Neural progenitor cell (in vitro differentiated cells): ENCODE data around the gene CRIM1. TPM values are rescaled to one million over a fixed set of nuclear protein-coding genes. Genes with fewer than 3 reads are reported as not detected.

ENCODE experiments used
- DNase-seq: peaks from one replicate; pipeline ENCODE4 v3.0.0-alpha.2; 2016; ENCODE audit warnings: low spot score
- H2AFZ ChIP-seq: fragments of 200-600 bp; sonication (generic); replicated peaks from 2 replicates; pipeline ENCODE4 v1.6.1; 2016; ENCODE audit warnings: antibody characterized with exemption
- H3F3A ChIP-seq: fragments of 200-600 bp; sonication (generic); 2 replicates; pipeline ENCODE4 v1.6.1; 2016; ENCODE audit warnings: antibody characterized with exemption, low read depth
- H3K27ac ChIP-seq: fragments of 200-600 bp; sonication (generic); 2 replicates; pipeline ENCODE4 v1.5.1; 2016; ENCODE audit warnings: mild to moderate bottlenecking
- H3K27me3 ChIP-seq: fragments of 200-600 bp; sonication (generic); 2 replicates; pipeline ENCODE4 v1.6.1; 2016; ENCODE audit warnings: mild to moderate bottlenecking, moderate library complexity
- H3K36me3 ChIP-seq: fragments of 200-600 bp; sonication (generic); 2 replicates; pipeline ENCODE4 v1.5.1; 2016
- H3K4me1 ChIP-seq: fragments of 200-600 bp; sonication (generic); 2 replicates; pipeline ENCODE4 v1.6.1; 2016; ENCODE audit warnings: mixed run types
- H3K4me2 ChIP-seq: fragments of 200-600 bp; sonication (generic); 2 replicates; pipeline ENCODE4 v1.6.1; 2016
- H3K4me3 ChIP-seq: fragments of 200-600 bp; sonication (generic); 2 replicates; pipeline ENCODE4 v1.5.1; 2016
- H3K79me2 ChIP-seq: fragments of 200-600 bp; sonication (generic); 2 replicates; pipeline ENCODE4 v1.6.1; 2016; ENCODE audit warnings: low read depth
- H3K9ac ChIP-seq: fragments of 200-600 bp; sonication (generic); 2 replicates; pipeline ENCODE4 v1.6.1; 2016
- H3K9me3 ChIP-seq: fragments of 200-600 bp; sonication (generic); 2 replicates; pipeline ENCODE4 v1.5.1; 2016; ENCODE audit warnings: low read depth
- H4K20me1 ChIP-seq: fragments of 200-600 bp; sonication (generic); 2 replicates; pipeline ENCODE4 v1.6.1; 2016; ENCODE audit warnings: low read depth
- H3K27ac Mint-ChIP-seq: 3 replicates; pipeline ENCODE4 v1.8.0; 2021; ENCODE audit warnings: mixed read lengths
- H3K27me3 Mint-ChIP-seq: 2 replicates; pipeline ENCODE4 v1.8.0; 2022; ENCODE audit warnings: low read depth, mild to moderate bottlenecking, inconsistent platforms, moderate library complexity, mixed read lengths; ENCODE audit not compliant: insufficient read depth
- H3K36me3 Mint-ChIP-seq: 3 replicates; pipeline ENCODE4 v1.8.0; 2021; ENCODE audit warnings: mixed read lengths
- H3K4me1 Mint-ChIP-seq: 3 replicates; pipeline ENCODE4 v1.8.0; 2021; ENCODE audit warnings: mixed read lengths
- H3K4me3 Mint-ChIP-seq: 3 replicates; pipeline ENCODE4 v1.8.0; 2021; ENCODE audit warnings: mild to moderate bottlenecking, moderate library complexity, mixed read lengths
- H3K9me3 Mint-ChIP-seq: 3 replicates; pipeline ENCODE4 v1.8.0; 2020; ENCODE audit warnings: mixed read lengths
- CTCF ChIP-seq: fragments of 200-600 bp; sonication (generic); IDR thresholded peaks from 2 replicates; pipeline ENCODE4 v1.5.1; 2017; ENCODE audit warnings: antibody characterized with exemption, mild to moderate bottlenecking
- EZH2 ChIP-seq: fragments of 200-600 bp; sonication (generic); IDR thresholded peaks from 2 replicates; pipeline ENCODE4 v1.6.1; 2017; ENCODE audit warnings: antibody characterized with exemption, mild to moderate bottlenecking, moderate library complexity
- EZH2phosphoT487 ChIP-seq: fragments of 200-600 bp; sonication (generic); IDR thresholded peaks from 2 replicates; pipeline ENCODE4 v1.6.1; 2017; ENCODE audit warnings: antibody characterized with exemption
- total RNA-seq: library from RNA; depleted of rRNA; stranded (reverse); fragments of >200 nt; gene quantifications from 2 replicates; pipeline ENCODE4 v1.2.3, GENCODE V29; 2015; ENCODE audit warnings: low replicate concordance

Gene CRIM1
- total RNA-seq, 1 donor from 2014 or later, result 4.9 TPM

- TF ChIP-seq EZH2phosphoT487, result no peak
- no peak for TF ChIP-seq CTCF
- Histone ChIP-seq H3K79me2 (no peaks in the 10 kb centered on the region), H3K27me3 (no peaks in the 10 kb centered on the region), H3K4me1 (peaks cover 4% of the 10 kb centered on the region), H3K36me3 (no peaks in the 10 kb centered on the region), H3K9ac (no peak overlapping the region), H3K4me3 (no peak overlapping the region), H4K20me1 (no peaks in the 10 kb centered on the region), H2AFZ (no peak overlapping the region), H3F3A (no peaks in the 10 kb centered on the region), H3K9me3 (no peaks in the 10 kb centered on the region), H3K4me2 (no peak overlapping the region), H3K27ac (no peak overlapping the region)
- no peak overlapping the region for H3K27ac Mint-ChIP-seq
- H3K36me3 Mint-ChIP-seq, result peaks cover 33% of the 10 kb centered on the region
- H3K4me1 Mint-ChIP-seq, result peaks cover 8% of the 10 kb centered on the region
- no peak overlapping the region for H3K4me3 Mint-ChIP-seq
- H3K27me3 Mint-ChIP-seq, result peaks cover 5% of the 10 kb centered on the region
- no peaks in the 10 kb centered on the region for H3K9me3 Mint-ChIP-seq
- no peak for DNase-seq
Measured at GRCh38 chr2:36449943-36450392, 94.4 kb downstream of the CRIM1 start.

- Mint-ChIP-seq H3K9me3 (no peaks in the 10 kb centered on the region), H3K4me3 (no peak overlapping the region), H3K36me3 (peaks cover 28% of the 10 kb centered on the region), H3K27ac (no peak overlapping the region), H3K27me3 (peaks cover 4% of the 10 kb centered on the region), H3K4me1 (peaks cover 2% of the 10 kb centered on the region)
- DNase-seq, result no peak
- H3K4me3 ChIP-seq, result no peak overlapping the region
- H3K27me3 ChIP-seq, result no peaks in the 10 kb centered on the region
- H3K79me2 ChIP-seq, result no peaks in the 10 kb centered on the region
- H2AFZ ChIP-seq, result no peak overlapping the region
- no peaks in the 10 kb centered on the region for H3K36me3 ChIP-seq
- no peaks in the 10 kb centered on the region for H3K9me3 ChIP-seq
- TF ChIP-seq EZH2, result no peak
- no peak for TF ChIP-seq CTCF
- H3K27ac ChIP-seq, result no peak overlapping the region
- no peak overlapping the region for H3K9ac ChIP-seq
- peaks cover 4% of the 10 kb centered on the region for H3F3A ChIP-seq
- H3K4me1 ChIP-seq, result peaks cover 2% of the 10 kb centered on the region
- H4K20me1 ChIP-seq, result no peaks in the 10 kb centered on the region
- no peak overlapping the region for H3K4me2 ChIP-seq
Measured at GRCh38 chr2:36450466-36451196, 95.1 kb downstream of the CRIM1 start.

- Mint-ChIP-seq H3K4me3 (no peak overlapping the region), H3K27ac (no peak overlapping the region), H3K4me1 (no peaks in the 10 kb centered on the region), H3K27me3 (peaks cover 4% of the 10 kb centered on the region), H3K36me3 (peaks cover 28% of the 10 kb centered on the region), H3K9me3 (no peaks in the 10 kb centered on the region)
- no peaks in the 10 kb centered on the region for H3K79me2 ChIP-seq
- no peaks in the 10 kb centered on the region for H3K27me3 ChIP-seq
- H3K4me3 ChIP-seq, result no peak overlapping the region
- H3K27ac ChIP-seq, result no peak overlapping the region
- no peak overlapping the region for H3K4me2 ChIP-seq
- no peaks in the 10 kb centered on the region for H4K20me1 ChIP-seq
- TF ChIP-seq EZH2phosphoT487 (no peak), EZH2 (no peak), CTCF (no peak)
- H3F3A ChIP-seq, result peaks cover 4% of the 10 kb centered on the region
- peaks cover 11% of the 10 kb centered on the region for H3K4me1 ChIP-seq
- no peaks in the 10 kb centered on the region for H3K36me3 ChIP-seq
- no peaks in the 10 kb centered on the region for H3K9me3 ChIP-seq
- no peak overlapping the region for H3K9ac ChIP-seq
- no peak for DNase-seq
- H2AFZ ChIP-seq, result no peak overlapping the region
Measured at GRCh38 chr2:36451512-36451911, 95.9 kb downstream of the CRIM1 start.
